ENCODE measurements around the gene F10.

- TF ChIP-seq POLR2A (IDR thresholded peaks at IDR 0.05) (no peak), CTCF (IDR thresholded peaks at IDR 0.05) (no peak)
These were observed 2.1 kb upstream of the F10 start for GRCh38 chr13:113120300-113121182.

Data from heart left ventricle (tissue), 13 donors.